GM23338 (cell line): ENCODE results near the gene ZNRD2. TPM values are rescaled to one million over a fixed set of nuclear protein-coding genes. Genes with fewer than 3 reads are reported as not detected.
A peak's percentile ranks its signal among the peaks of the same experiment; 100 is the strongest.

Experiments
- ATAC-seq: fragments of 200-7000 bp; cut with Tn5 transposase; 3 replicates; pipeline ENCODE4 v1.9.1; 2020
- DNase-seq: peaks from one replicate; pipeline ENCODE4 v3.0.0-alpha.2; 2015; ENCODE audit warnings: low spot score
- H2AFZ ChIP-seq: fragments of 200-600 bp; sonication (generic); 2 replicates; pipeline ENCODE4 v1.8.0; 2016; ENCODE audit warnings: antibody characterized with exemption, mild to moderate bottlenecking, moderate library complexity
- H3F3A ChIP-seq: fragments of 200-600 bp; sonication (generic); replicated peaks from 2 replicates; pipeline ENCODE4 v1.8.0; 2017; ENCODE audit warnings: antibody characterized with exemption, mixed run types, low read depth
- H3K27ac ChIP-seq: fragments of 200-600 bp; sonication (generic); 2 replicates; pipeline ENCODE4 v1.6.1; 2016; ENCODE audit warnings: low read depth
- H3K27me3 ChIP-seq: fragments of 200-600 bp; sonication (generic); 2 replicates; pipeline ENCODE4 v1.8.0; 2016; ENCODE audit warnings: mild to moderate bottlenecking, mixed run types, moderate library complexity; ENCODE audit not compliant: insufficient read depth
- H3K36me3 ChIP-seq: fragments of 200-600 bp; sonication (generic); 2 replicates; pipeline ENCODE4 v1.8.0; 2016; ENCODE audit warnings: mild to moderate bottlenecking; ENCODE audit not compliant: insufficient read depth
- H3K4me1 ChIP-seq: fragments of 200-600 bp; sonication (generic); 2 replicates; pipeline ENCODE4 v1.8.0; 2016; ENCODE audit warnings: mild to moderate bottlenecking, moderate library complexity; ENCODE audit not compliant: insufficient read depth
- H3K4me2 ChIP-seq: fragments of 200-600 bp; sonication (generic); 2 replicates; pipeline ENCODE4 v1.7.1; 2017; ENCODE audit warnings: mixed run types
- H3K4me3 ChIP-seq: fragments of 200-600 bp; sonication (generic); 2 replicates; pipeline ENCODE4 v1.6.1; 2016; ENCODE audit warnings: mixed run types
- H3K79me2 ChIP-seq: fragments of 200-600 bp; sonication (generic); replicated peaks from 2 replicates; pipeline ENCODE4 v1.8.0; 2017; ENCODE audit warnings: mild to moderate bottlenecking; ENCODE audit not compliant: insufficient read depth
- H3K9me2 ChIP-seq: fragments of 200-600 bp; sonication (generic); 2 replicates; pipeline ENCODE4 v1.8.0; 2017; ENCODE audit not compliant: insufficient read depth
- H4K20me1 ChIP-seq: fragments of 200-600 bp; sonication (generic); replicated peaks from 2 replicates; pipeline ENCODE4 v1.8.0; 2017; ENCODE audit warnings: mild to moderate bottlenecking; ENCODE audit not compliant: insufficient read depth
- H3K27ac Mint-ChIP-seq: 2 replicates; pipeline ENCODE4 v1.8.0; 2020; ENCODE audit warnings: inconsistent platforms, mild to moderate bottlenecking, moderate library complexity, mixed read lengths
- H3K27me3 Mint-ChIP-seq: 3 replicates; pipeline ENCODE4 v1.8.0; 2022; ENCODE audit warnings: low read depth, mild to moderate bottlenecking, moderate library complexity, mixed read lengths, inconsistent platforms; ENCODE audit not compliant: insufficient read depth, poor library complexity
- H3K36me3 Mint-ChIP-seq: 3 replicates; pipeline ENCODE4 v1.8.0; 2021; ENCODE audit warnings: low read depth, mild to moderate bottlenecking, inconsistent platforms, moderate library complexity, mixed read lengths
- H3K4me1 Mint-ChIP-seq: 3 replicates; pipeline ENCODE4 v1.8.0; 2020; ENCODE audit warnings: mild to moderate bottlenecking, inconsistent platforms, mixed read lengths
- H3K4me3 Mint-ChIP-seq: 3 replicates; pipeline ENCODE4 v1.8.0; 2021; ENCODE audit warnings: moderate library complexity, mild to moderate bottlenecking, inconsistent platforms, mixed read lengths
- H3K9me3 Mint-ChIP-seq: 3 replicates; pipeline ENCODE4 v1.8.0; 2020; ENCODE audit warnings: moderate library complexity, mild to moderate bottlenecking, inconsistent platforms, mixed read lengths
- CREB1 ChIP-seq: fragments of 250-450 bp; sonication (Bioruptor Pico); IDR thresholded peaks from 2 replicates; pipeline ENCODE4 v1.5.0; 2020; ENCODE audit warnings: low read depth, mild to moderate bottlenecking, moderate library complexity
- EZH2 ChIP-seq: fragments of 200-600 bp; sonication (generic); IDR thresholded peaks from one replicate; pipeline ENCODE4 v1.8.0; 2017; ENCODE audit warnings: antibody characterized with exemption, mild to moderate bottlenecking, low read depth; ENCODE audit not compliant: unreplicated experiment
- EZH2phosphoT487 ChIP-seq: fragments of 200-600 bp; sonication (generic); IDR thresholded peaks from one replicate; pipeline ENCODE4 v1.8.1; 2018; ENCODE audit warnings: antibody characterized with exemption; ENCODE audit not compliant: unreplicated experiment
- POLR2AphosphoS5 ChIP-seq: IDR thresholded peaks from 2 replicates; pipeline ENCODE4 v1.6.1; 2016; ENCODE audit warnings: antibody characterized with exemption, low read depth
- ZNF331 ChIP-seq: fragments of 250-450 bp; sonication (Bioruptor Pico); IDR thresholded peaks from 2 replicates; pipeline ENCODE4 v1.5.0; 2020; ENCODE audit warnings: low read depth, mild to moderate bottlenecking, moderate library complexity
- polyA plus RNA-seq: library from polyadenylated mRNA; unstranded; fragments of >200 nt; fragmentation: Nextera tagmentation; extraction: Ambion mirVana; gene quantifications from 2 replicates; pipeline ENCODE4 v1.2.1, GENCODE V29; 2016
- total RNA-seq: library from RNA; depleted of rRNA; stranded (reverse); fragments of >200 nt; shearing (Covaris generic); gene quantifications from 2 replicates; pipeline ENCODE4 v1.2.3, GENCODE V29; 2014
- TF ChIP-seq, protein P1 (sequence below): IDR thresholded peaks from 2 replicates; pipeline ENCODE4 v1.6.1; 2016; ENCODE audit warnings: antibody characterized with exemption
- TF ChIP-seq, protein P2 (sequence below), 2 experiments: fragments of 200-600 bp in 1 of 2; sonication (generic) in 1 of 2; conservative IDR thresholded peaks; 2 replicates each; pipeline versions ENCODE4 v1.5.1 to v1.6.1; 2016 to 2017; ENCODE audit warnings: antibody characterized with exemption in 2 of 2, low read depth in 2 of 2, mild to moderate bottlenecking in 2 of 2, moderate library complexity in 1 of 2
- TF ChIP-seq, protein P3 (sequence below): IDR thresholded peaks from one replicate; pipeline ENCODE4 v1.6.1; 2018; ENCODE audit warnings: antibody characterized with exemption; ENCODE audit not compliant: unreplicated experiment

The ZNRD2 gene
- total and polyA plus RNA-seq, 2 experiments from 2014 or later = 78.6 to 148 TPM

GRCh38 chr11:65552388-65552951 lies 17.8 kb upstream of the ZNRD2 start (continued):
- TF ChIP-seq, protein P1, sequence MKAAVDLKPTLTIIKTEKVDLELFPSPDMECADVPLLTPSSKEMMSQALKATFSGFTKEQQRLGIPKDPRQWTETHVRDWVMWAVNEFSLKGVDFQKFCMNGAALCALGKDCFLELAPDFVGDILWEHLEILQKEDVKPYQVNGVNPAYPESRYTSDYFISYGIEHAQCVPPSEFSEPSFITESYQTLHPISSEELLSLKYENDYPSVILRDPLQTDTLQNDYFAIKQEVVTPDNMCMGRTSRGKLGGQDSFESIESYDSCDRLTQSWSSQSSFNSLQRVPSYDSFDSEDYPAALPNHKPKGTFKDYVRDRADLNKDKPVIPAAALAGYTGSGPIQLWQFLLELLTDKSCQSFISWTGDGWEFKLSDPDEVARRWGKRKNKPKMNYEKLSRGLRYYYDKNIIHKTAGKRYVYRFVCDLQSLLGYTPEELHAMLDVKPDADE = no peak
- no peak for TF ChIP-seq EZH2
- TF ChIP-seq POLR2AphosphoS5 = no peak
- TF ChIP-seq EZH2phosphoT487 = no peak
- TF ChIP-seq CREB1 (CRISPR knock-in tag) = no peak

- Mint-ChIP-seq H3K9me3 (no peaks in the 10 kb centered on the region), H3K4me3 (peak overlapping the region; percentile 57; the same call in 2 of the 3 replicates), H3K4me1 (peaks cover 51% of the 10 kb centered on the region), H3K36me3 (no peaks in the 10 kb centered on the region; the same call in 2 of the 3 replicates), H3K27me3 (peaks cover 41% of the 10 kb centered on the region), H3K27ac (no peak overlapping the region)
- peak overlapping the region; percentile 90 for H3K4me2 ChIP-seq
- peaks cover 27% of the 10 kb centered on the region; the same call in 1 of the 2 replicates for H3F3A ChIP-seq
- ATAC-seq = peak; percentile 41
- DNase-seq = peak; percentile 85
- TF ChIP-seq, protein P2, sequence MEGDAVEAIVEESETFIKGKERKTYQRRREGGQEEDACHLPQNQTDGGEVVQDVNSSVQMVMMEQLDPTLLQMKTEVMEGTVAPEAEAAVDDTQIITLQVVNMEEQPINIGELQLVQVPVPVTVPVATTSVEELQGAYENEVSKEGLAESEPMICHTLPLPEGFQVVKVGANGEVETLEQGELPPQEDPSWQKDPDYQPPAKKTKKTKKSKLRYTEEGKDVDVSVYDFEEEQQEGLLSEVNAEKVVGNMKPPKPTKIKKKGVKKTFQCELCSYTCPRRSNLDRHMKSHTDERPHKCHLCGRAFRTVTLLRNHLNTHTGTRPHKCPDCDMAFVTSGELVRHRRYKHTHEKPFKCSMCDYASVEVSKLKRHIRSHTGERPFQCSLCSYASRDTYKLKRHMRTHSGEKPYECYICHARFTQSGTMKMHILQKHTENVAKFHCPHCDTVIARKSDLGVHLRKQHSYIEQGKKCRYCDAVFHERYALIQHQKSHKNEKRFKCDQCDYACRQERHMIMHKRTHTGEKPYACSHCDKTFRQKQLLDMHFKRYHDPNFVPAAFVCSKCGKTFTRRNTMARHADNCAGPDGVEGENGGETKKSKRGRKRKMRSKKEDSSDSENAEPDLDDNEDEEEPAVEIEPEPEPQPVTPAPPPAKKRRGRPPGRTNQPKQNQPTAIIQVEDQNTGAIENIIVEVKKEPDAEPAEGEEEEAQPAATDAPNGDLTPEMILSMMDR (conservative IDR thresholded peaks at IDR 0.05; ENCODE audit: low read depth in 2 of 2) = no peak
- TF ChIP-seq, protein P3, sequence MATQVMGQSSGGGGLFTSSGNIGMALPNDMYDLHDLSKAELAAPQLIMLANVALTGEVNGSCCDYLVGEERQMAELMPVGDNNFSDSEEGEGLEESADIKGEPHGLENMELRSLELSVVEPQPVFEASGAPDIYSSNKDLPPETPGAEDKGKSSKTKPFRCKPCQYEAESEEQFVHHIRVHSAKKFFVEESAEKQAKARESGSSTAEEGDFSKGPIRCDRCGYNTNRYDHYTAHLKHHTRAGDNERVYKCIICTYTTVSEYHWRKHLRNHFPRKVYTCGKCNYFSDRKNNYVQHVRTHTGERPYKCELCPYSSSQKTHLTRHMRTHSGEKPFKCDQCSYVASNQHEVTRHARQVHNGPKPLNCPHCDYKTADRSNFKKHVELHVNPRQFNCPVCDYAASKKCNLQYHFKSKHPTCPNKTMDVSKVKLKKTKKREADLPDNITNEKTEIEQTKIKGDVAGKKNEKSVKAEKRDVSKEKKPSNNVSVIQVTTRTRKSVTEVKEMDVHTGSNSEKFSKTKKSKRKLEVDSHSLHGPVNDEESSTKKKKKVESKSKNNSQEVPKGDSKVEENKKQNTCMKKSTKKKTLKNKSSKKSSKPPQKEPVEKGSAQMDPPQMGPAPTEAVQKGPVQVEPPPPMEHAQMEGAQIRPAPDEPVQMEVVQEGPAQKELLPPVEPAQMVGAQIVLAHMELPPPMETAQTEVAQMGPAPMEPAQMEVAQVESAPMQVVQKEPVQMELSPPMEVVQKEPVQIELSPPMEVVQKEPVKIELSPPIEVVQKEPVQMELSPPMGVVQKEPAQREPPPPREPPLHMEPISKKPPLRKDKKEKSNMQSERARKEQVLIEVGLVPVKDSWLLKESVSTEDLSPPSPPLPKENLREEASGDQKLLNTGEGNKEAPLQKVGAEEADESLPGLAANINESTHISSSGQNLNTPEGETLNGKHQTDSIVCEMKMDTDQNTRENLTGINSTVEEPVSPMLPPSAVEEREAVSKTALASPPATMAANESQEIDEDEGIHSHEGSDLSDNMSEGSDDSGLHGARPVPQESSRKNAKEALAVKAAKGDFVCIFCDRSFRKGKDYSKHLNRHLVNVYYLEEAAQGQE = no peak
- TF ChIP-seq POLR2AphosphoS5 = peak; percentile 76
- TF ChIP-seq ZNF331 = no peak
- H3K27me3 ChIP-seq = peaks cover 66% of the 10 kb centered on the region
- no peaks in the 10 kb centered on the region for H3K9me2 ChIP-seq
- H3K4me3 ChIP-seq = peak overlapping the region; percentile 71
- no peaks in the 10 kb centered on the region for H3K79me2 ChIP-seq
- no peaks in the 10 kb centered on the region for H3K36me3 ChIP-seq
- no peaks in the 10 kb centered on the region; the same call in 1 of the 2 replicates for H4K20me1 ChIP-seq
- peaks cover 24% of the 10 kb centered on the region; the same call in 1 of the 2 replicates for H3K4me1 ChIP-seq
- peak overlapping the region; percentile 84 for H2AFZ ChIP-seq
- no peak overlapping the region for H3K27ac ChIP-seq
Observed at GRCh38 chr11:65553301-65554001, 16.8 kb upstream of the ZNRD2 start.
